SJSA1 (cell line): ENCODE results near the gene PDLIM3. TPM values are rescaled to one million over a fixed set of nuclear protein-coding genes. Genes with fewer than 3 reads are reported as not detected.
A peak's percentile ranks its signal among the peaks of the same experiment; 100 is the strongest.
"Not testable (repeated sequence)": the region's sequence is repeated elsewhere in the genome, so short reads cannot be mapped to it uniquely, and the experiment has no call there.

Experiments
- DNase-seq, 2 experiments: peaks; one replicate each; pipeline ENCODE4 v3.0.0-alpha.2; 2015 to 2020; ENCODE audit warnings: low spot score in 2 of 2, low read depth in 1 of 2
- H3K27ac ChIP-seq: fragments of 250-450 bp; sonication (Bioruptor Pico); 2 replicates; pipeline ENCODE4 v1.5.1; 2020; ENCODE audit warnings: mild to moderate bottlenecking, moderate library complexity
- H3K27me3 ChIP-seq: fragments of 250-450 bp; sonication (Bioruptor Pico); replicated peaks from 2 replicates; pipeline ENCODE4 v1.5.1; 2020; ENCODE audit warnings: mild to moderate bottlenecking, moderate library complexity
- H3K36me3 ChIP-seq: fragments of 250-450 bp; sonication (Bioruptor Pico); 2 replicates; pipeline ENCODE4 v1.5.1; 2020; ENCODE audit warnings: mild to moderate bottlenecking
- H3K4me1 ChIP-seq: fragments of 250-450 bp; sonication (Bioruptor Pico); replicated peaks from 2 replicates; pipeline ENCODE4 v1.6.1; 2021; ENCODE audit warnings: mild to moderate bottlenecking
- H3K4me3 ChIP-seq: fragments of 250-450 bp; sonication (Bioruptor Pico); 2 replicates; pipeline ENCODE4 v1.5.1; 2020; ENCODE audit warnings: mild to moderate bottlenecking
- H3K9me3 ChIP-seq: fragments of 250-450 bp; sonication (Bioruptor Pico); replicated peaks from 2 replicates; pipeline ENCODE4 v1.5.1; 2020; ENCODE audit warnings: mild to moderate bottlenecking
- total RNA-seq: library from RNA; depleted of rRNA; stranded (reverse); fragments of >200 nt; shearing (Covaris generic); gene quantifications from 2 replicates; pipeline ENCODE4 v1.2.3, GENCODE V29; 2014

Gene PDLIM3
- total RNA-seq, 1 experiment from 2014 or later: 157 TPM

- Histone ChIP-seq H3K9me3 (no peaks in the 10 kb centered on the region), H3K27ac (no peak overlapping the region), H3K27me3 (no peaks in the 10 kb centered on the region; the same call in 1 of the 2 replicates), H3K4me3 (no peak overlapping the region), H3K4me1 (no peaks in the 10 kb centered on the region), H3K36me3 (no peaks in the 10 kb centered on the region)
- no peak for DNase-seq
These were observed 31.1 kb upstream of the PDLIM3 start for GRCh38 chr4:185566425-185566824.

GRCh38 chr4:185565696-185566095 lies 30.4 kb upstream of the PDLIM3 start:
- H3K4me1 ChIP-seq: no peaks in the 10 kb centered on the region
- H3K9me3 ChIP-seq: no peaks in the 10 kb centered on the region
- H3K27ac ChIP-seq: no peak overlapping the region
- H3K36me3 ChIP-seq: no peaks in the 10 kb centered on the region
- no peak overlapping the region for H3K4me3 ChIP-seq
- no peak for DNase-seq
- no peaks in the 10 kb centered on the region; the same call in 1 of the 2 replicates for H3K27me3 ChIP-seq

DNA sequence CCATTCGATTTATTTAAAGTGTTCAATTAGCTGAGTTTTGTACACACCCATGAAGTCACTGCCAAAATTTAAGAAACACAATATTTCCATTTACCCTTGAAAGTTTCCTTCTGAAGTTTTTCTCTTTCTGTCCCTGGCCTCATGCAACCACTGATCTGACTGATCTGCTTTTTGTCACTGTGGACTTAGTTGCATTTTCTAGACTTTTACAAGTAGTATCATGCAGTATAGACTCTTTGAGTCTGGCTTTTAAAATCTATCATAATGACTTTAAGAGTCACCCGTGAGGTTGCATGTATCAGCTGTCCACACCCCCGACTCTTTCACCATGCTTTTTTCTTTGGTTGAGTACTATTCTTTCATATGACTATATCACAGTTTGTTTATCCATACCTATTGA lies 29.0 kb upstream of the PDLIM3 start:
- H3K9me3 ChIP-seq: no peaks in the 10 kb centered on the region
- no peak for DNase-seq
- H3K27me3 ChIP-seq: no peaks in the 10 kb centered on the region; the same call in 1 of the 2 replicates
- no peaks in the 10 kb centered on the region for H3K36me3 ChIP-seq
- H3K4me1 ChIP-seq: peaks cover 12% of the 10 kb centered on the region
- no peak overlapping the region for H3K27ac ChIP-seq
- H3K4me3 ChIP-seq: no peak overlapping the region

- DNase-seq: no peak
- peaks cover 19% of the 10 kb centered on the region for H3K4me1 ChIP-seq
- no peak overlapping the region for H3K4me3 ChIP-seq
- H3K9me3 ChIP-seq: no peaks in the 10 kb centered on the region
- no peaks in the 10 kb centered on the region; the same call in 1 of the 2 replicates for H3K27me3 ChIP-seq
- no peak overlapping the region for H3K27ac ChIP-seq
- H3K36me3 ChIP-seq: no peaks in the 10 kb centered on the region
These were observed 27.2 kb upstream of the PDLIM3 start for GRCh38 chr4:185562531-185562930.

GRCh38 chr4:185560316-185560715 lies 25.0 kb upstream of the PDLIM3 start:
- DNase-seq: no peak
- peaks cover 19% of the 10 kb centered on the region for H3K4me1 ChIP-seq
- H3K27ac ChIP-seq: peak overlapping the region; percentile 84
- no peaks in the 10 kb centered on the region for H3K9me3 ChIP-seq
- no peaks in the 10 kb centered on the region; the same call in 1 of the 2 replicates for H3K27me3 ChIP-seq
- no peaks in the 10 kb centered on the region for H3K36me3 ChIP-seq
- H3K4me3 ChIP-seq: no peak overlapping the region

DNA sequence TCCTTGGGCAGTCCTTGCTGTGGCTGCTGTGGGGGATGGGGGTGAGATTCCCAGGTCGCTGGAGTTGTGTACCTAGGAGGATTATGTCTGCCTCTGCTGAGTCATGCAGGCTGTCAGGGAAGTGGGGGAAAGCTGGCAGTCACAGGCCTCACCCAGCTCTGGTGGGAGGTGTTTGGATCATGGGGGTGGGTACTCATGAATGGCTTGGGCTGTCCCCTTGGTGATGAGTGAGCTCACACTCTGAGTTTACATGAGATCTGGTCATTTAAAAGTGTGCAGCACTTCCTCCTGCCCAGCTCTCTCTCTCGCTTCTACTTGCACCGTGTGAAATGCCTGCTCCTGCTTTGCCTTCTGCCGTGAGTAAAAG lies 24.6 kb upstream of the PDLIM3 start:
- DNase-seq: peak; percentile 92 to 95
- Histone ChIP-seq H3K27ac (peak overlapping the region; percentile 84), H3K4me3 (no peak overlapping the region), H3K9me3 (no peaks in the 10 kb centered on the region), H3K27me3 (no peaks in the 10 kb centered on the region; the same call in 1 of the 2 replicates), H3K36me3 (no peaks in the 10 kb centered on the region), H3K4me1 (peaks cover 19% of the 10 kb centered on the region)

DNA sequence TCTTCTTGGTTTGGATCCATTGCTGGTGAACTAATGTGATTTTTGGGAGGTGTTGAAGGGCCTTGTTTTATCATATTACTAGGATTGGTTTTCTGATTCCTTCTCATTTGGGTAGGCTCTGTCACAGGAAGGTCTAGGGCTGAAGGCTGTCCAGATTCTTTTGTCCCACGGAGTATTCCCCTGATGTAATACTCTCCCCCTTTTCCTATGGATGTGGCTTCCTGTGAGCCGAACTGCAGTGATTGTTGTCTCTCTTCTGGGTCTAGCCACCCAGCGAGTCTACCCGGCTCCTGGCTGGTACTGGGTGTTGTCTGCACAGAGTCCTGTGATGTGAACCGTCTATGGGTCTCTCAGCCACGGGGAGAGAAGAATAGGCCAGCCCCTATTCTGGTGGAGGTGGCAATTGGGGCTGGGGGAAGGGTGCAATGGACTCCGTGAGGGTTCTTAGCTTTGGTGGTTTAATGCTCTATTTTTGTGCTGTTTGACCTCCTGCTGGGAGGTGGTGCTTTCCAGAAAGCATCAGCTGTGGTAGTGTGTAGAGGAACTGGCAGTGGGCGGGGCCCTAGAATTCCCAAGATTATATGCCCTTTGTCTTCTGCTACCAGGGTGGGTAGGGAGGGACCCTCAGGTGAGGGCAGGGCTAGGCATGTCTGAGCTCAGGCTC lies 24.1 kb upstream of the PDLIM3 start:
- Histone ChIP-seq H3K4me1 (peaks cover 19% of the 10 kb centered on the region), H3K27ac (peak overlapping the region; percentile 84)
- not testable (repeated sequence) for H3K9me3 ChIP-seq, H3K27me3 ChIP-seq, H3K4me3 ChIP-seq, H3K36me3 ChIP-seq
- DNase-seq: peak in 1 of 2 experiments; percentile 86

DNA sequence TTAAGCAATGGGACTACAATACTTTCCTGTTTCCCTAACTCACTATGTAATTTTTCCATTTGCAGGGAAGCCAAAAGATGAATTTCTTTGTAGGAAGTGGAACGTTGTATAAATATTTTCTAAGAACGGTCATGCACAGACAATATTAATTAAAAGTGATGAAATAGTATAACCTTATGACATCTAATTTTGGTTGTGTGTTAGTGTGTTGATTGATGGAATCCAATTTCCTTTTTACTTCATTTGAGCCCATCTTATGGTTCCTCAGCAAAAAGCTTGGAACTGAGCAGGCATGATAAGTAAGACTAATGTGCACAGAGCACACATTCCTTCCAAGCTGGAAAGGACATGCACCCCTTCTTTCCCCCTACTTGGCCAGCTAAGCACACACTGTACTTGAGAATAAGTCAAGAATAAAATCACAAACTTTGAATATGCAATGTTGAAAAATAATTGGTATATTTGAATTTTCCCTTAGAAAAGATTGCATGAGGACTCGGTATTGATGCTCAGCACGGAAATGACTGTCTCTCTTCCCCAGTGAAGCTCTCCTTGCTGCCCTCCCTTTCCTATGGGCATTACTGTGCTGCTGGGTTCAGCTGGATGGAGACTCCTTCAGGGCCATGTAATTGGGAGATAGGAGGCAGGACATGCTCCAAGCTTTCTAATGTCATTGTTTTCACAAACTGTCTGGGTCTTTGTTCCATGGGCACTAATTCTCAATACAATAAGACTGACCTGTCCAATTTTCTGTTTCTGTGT lies 19.2 kb upstream of the PDLIM3 start:
- Histone ChIP-seq H3K27me3 (no peaks in the 10 kb centered on the region), H3K36me3 (no peaks in the 10 kb centered on the region), H3K27ac (no peak overlapping the region), H3K4me3 (no peak overlapping the region), H3K9me3 (no peaks in the 10 kb centered on the region), H3K4me1 (peaks cover 9% of the 10 kb centered on the region)
- DNase-seq: no peak

DNA sequence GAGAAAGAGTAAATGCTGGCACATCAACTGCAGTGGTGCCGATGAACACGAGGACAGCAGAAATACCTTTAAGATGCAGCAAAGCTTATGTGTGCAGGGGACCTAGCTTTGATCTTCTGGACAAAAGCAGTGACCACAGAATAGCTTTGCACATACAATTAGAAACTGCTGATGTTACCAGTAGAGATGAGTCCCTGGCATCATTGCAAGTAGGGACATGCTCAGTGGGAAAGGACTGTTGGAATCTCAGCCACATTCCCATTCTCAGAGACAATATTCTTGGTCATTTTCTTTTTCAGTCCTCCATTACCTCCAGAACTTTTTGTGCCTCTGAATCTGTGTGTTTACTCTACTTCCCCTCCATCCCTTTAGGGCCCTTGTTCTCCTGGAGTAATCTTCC lies 16.9 kb upstream of the PDLIM3 start:
- Histone ChIP-seq H3K27me3 (no peaks in the 10 kb centered on the region), H3K9me3 (no peaks in the 10 kb centered on the region), H3K4me3 (no peak overlapping the region), H3K27ac (no peak overlapping the region), H3K36me3 (no peaks in the 10 kb centered on the region), H3K4me1 (no peaks in the 10 kb centered on the region)
- DNase-seq: no peak

GRCh38 chr4:185550933-185551332 lies 15.6 kb upstream of the PDLIM3 start:
- no peak for DNase-seq
- Histone ChIP-seq H3K36me3 (no peaks in the 10 kb centered on the region), H3K27ac (no peak overlapping the region)

GRCh38 chr4:185549095-185549639 lies 13.9 kb upstream of the PDLIM3 start:
- Histone ChIP-seq H3K36me3 (no peaks in the 10 kb centered on the region), H3K4me3 (no peak overlapping the region), H3K4me1 (no peaks in the 10 kb centered on the region), H3K9me3 (no peaks in the 10 kb centered on the region), H3K27me3 (no peaks in the 10 kb centered on the region), H3K27ac (no peak overlapping the region)
- DNase-seq: no peak

More at GRCh38 chr4:185550933-185551332, 15.6 kb upstream of the PDLIM3 start:
- Histone ChIP-seq H3K4me3 (no peak overlapping the region), H3K4me1 (no peaks in the 10 kb centered on the region), H3K9me3 (no peaks in the 10 kb centered on the region), H3K27me3 (no peaks in the 10 kb centered on the region)

DNA sequence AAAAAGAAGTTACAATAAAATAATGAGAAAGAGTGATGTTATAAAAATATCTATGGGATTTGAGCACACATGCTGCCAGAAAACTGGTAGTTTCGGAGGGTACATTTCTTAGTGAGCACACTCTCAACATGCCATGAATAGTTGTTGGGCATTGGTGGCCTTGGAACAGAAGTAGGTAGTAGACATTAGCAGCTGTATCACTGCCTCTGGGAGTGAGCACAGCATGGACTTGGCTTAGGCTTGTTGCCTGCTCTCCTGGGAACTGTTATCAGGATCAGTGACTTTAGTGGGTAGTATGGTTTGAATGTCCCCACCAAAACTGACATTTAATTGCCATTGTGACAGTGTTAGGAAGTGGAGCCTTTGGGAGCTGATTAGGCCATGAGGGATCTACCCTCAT lies 13.3 kb upstream of the PDLIM3 start:
- Histone ChIP-seq H3K36me3 (no peaks in the 10 kb centered on the region), H3K27me3 (no peaks in the 10 kb centered on the region), H3K27ac (no peak overlapping the region), H3K4me1 (no peaks in the 10 kb centered on the region), H3K9me3 (no peaks in the 10 kb centered on the region), H3K4me3 (no peak overlapping the region)
- DNase-seq: no peak

DNA sequence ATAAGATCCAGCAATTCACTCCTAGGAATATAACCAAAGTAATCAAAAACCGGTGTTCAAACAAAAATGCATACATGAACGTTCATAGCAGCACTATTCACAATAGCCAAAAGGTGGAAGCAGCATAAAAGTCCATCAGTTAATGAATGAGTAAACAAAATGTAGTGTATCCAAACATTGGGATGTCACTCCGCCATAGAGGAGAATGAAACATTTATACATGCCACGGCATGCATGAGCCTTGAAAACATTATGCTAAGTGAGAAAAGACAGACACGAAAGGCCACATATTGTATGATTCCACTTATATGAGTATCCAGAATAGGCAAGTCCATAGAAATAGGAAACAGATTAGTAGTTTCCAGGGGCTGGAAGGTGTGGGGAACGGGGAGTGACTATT lies 11.0 kb upstream of the PDLIM3 start:
- Histone ChIP-seq H3K4me3 (no peak overlapping the region), H3K36me3 (no peaks in the 10 kb centered on the region), H3K9me3 (no peaks in the 10 kb centered on the region), H3K4me1 (peaks cover 12% of the 10 kb centered on the region), H3K27ac (no peak overlapping the region), H3K27me3 (no peaks in the 10 kb centered on the region)
- DNase-seq: no peak

- Histone ChIP-seq H3K27me3 (no peaks in the 10 kb centered on the region), H3K27ac (peak overlapping the region; percentile 83; the same call in 1 of the 2 replicates), H3K4me1 (peaks cover 39% of the 10 kb centered on the region), H3K36me3 (no peaks in the 10 kb centered on the region), H3K9me3 (no peaks in the 10 kb centered on the region), H3K4me3 (no peak overlapping the region)
- no peak for DNase-seq
These were observed 7.5 kb upstream of the PDLIM3 start for GRCh38 chr4:185542626-185543315.
